HG03520 (cell line): ENCODE data around the gene TAF11L12.
"Not testable (repeated sequence)": the region's sequence is repeated elsewhere in the genome, so short reads cannot be mapped to it uniquely, and the experiment has no call there.

Experiments
- ATAC-seq: cut with Tn5 transposase; IDR thresholded peaks from one replicate; pipeline ENCODE4 v1.9.1; 2021; ENCODE audit warnings: mild to moderate bottlenecking, moderate library complexity; ENCODE audit not compliant: unreplicated experiment

The TAF11L12 gene

GRCh38 chr5:17610092-17610491 lies at the start of gene TAF11L12:
Gene TAF11L12 (plus strand): TSS chr5:17610392.
- not testable (repeated sequence) for ATAC-seq

GRCh38 chr5:17585658-17586057 lies 24.5 kb upstream of the TAF11L12 start, which contains the start of gene TAF11L7:
Gene TAF11L7 (minus strand): TSS chr5:17585758.
- ATAC-seq = not testable (repeated sequence)

GRCh38 chr5:17590860-17591259 lies 19.3 kb upstream of the TAF11L12 start, which contains the start of gene TAF11L8:
Gene TAF11L8 (minus strand): TSS chr5:17590960.
- ATAC-seq = not testable (repeated sequence)

GRCh38 chr5:17594255-17594654 lies 15.9 kb upstream of the TAF11L12 start, which contains the start of gene TAF11L9:
Gene TAF11L9 (minus strand): TSS chr5:17594394.
- ATAC-seq = not testable (repeated sequence)

GRCh38 chr5:17597728-17598127 lies 12.5 kb upstream of the TAF11L12 start, which contains the start of gene TAF11L10:
Gene TAF11L10 (minus strand): TSS chr5:17597828.
- not testable (repeated sequence) for ATAC-seq

- not testable (repeated sequence) for ATAC-seq
Observed at GRCh38 chr5:17603880-17604279, 6.3 kb upstream of the TAF11L12 start, which contains the start of gene TAF11L11. Gene TAF11L11 (plus strand): TSS chr5:17604183.

- ATAC-seq = no peak
Observed at GRCh38 chr5:17604951-17605350, 5.2 kb upstream of the TAF11L12 start.

GRCh38 chr5:17607461-17607860 lies 2.7 kb upstream of the TAF11L12 start:
- ATAC-seq = not testable (repeated sequence)

- ATAC-seq = no peak
Observed at GRCh38 chr5:17614872-17615605, 4.8 kb downstream of the TAF11L12 start.

GRCh38 chr5:17619354-17619753 lies 9.2 kb downstream of the TAF11L12 start:
- ATAC-seq = no peak

GRCh38 chr5:17620627-17621026 lies 10.4 kb downstream of the TAF11L12 start:
- no peak for ATAC-seq

GRCh38 chr5:17625686-17626085 lies 15.5 kb downstream of the TAF11L12 start:
- ATAC-seq = no peak

- ATAC-seq = not testable (repeated sequence)
Observed at GRCh38 chr5:17631788-17632187, 21.6 kb downstream of the TAF11L12 start, which contains the start of gene TAF11L13. Gene TAF11L13 (plus strand): TSS chr5:17632088.

- no peak for ATAC-seq
Observed at GRCh38 chr5:17634160-17634559, 24.0 kb downstream of the TAF11L12 start, which contains the start of gene TAF11L14. Gene TAF11L14 (plus strand): TSS chr5:17634460.

- not testable (repeated sequence) for ATAC-seq
Observed at GRCh38 chr5:17649232-17649631, 39.0 kb downstream of the TAF11L12 start.

GRCh38 chr5:17655201-17655759 lies 45.1 kb downstream of the TAF11L12 start:
- ATAC-seq = not testable (repeated sequence)

GRCh38 chr5:17655921-17656320 lies 45.7 kb downstream of the TAF11L12 start:
- ATAC-seq = no peak
